GM12873 (cell line): ENCODE measurements around the gene VPS13A.

Source experiments
- TF ChIP-seq, protein P1 (sequence below): IDR thresholded peaks from 2 replicates; pipeline ENCODE4 v1.5.1; 2012; ENCODE audit warnings: low read depth, mild to moderate bottlenecking, moderate library complexity, low read length, control low read depth; ENCODE audit not compliant: insufficient read depth; ENCODE audit errors: missing control alignments

The VPS13A gene

GRCh38 chr9:77177143-77177893 is at the start of gene VPS13A:
VPS13A (plus strand) TSS chr9:77177534; CDS start chr9:77177705, 171 bp downstream.
- TF ChIP-seq, protein P1, sequence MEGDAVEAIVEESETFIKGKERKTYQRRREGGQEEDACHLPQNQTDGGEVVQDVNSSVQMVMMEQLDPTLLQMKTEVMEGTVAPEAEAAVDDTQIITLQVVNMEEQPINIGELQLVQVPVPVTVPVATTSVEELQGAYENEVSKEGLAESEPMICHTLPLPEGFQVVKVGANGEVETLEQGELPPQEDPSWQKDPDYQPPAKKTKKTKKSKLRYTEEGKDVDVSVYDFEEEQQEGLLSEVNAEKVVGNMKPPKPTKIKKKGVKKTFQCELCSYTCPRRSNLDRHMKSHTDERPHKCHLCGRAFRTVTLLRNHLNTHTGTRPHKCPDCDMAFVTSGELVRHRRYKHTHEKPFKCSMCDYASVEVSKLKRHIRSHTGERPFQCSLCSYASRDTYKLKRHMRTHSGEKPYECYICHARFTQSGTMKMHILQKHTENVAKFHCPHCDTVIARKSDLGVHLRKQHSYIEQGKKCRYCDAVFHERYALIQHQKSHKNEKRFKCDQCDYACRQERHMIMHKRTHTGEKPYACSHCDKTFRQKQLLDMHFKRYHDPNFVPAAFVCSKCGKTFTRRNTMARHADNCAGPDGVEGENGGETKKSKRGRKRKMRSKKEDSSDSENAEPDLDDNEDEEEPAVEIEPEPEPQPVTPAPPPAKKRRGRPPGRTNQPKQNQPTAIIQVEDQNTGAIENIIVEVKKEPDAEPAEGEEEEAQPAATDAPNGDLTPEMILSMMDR: peak; percentile 31

GRCh38 chr9:77128125-77128789 is 49.1 kb upstream of the VPS13A start:
- TF ChIP-seq, protein P1: no peak

DNA sequence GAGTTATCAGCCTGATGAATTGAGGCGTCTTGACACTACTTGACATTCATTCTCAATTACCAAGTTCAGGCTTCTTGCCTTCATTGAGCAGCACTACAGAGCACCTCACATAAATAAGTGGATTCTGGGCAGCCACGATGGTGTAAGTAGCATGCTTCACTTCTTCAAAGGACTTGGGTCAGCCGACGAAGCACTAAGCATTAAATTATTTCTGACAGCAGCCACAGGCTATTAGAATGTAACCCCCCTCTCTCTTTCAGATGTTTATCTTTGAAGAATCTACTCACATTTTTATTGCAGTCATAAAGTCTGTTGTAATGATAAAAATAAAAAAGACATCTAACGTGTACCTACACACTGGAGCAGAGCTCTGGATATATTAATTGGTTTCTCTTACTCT is 45.9 kb upstream of the VPS13A start:
- TF ChIP-seq, protein P1: no peak

DNA sequence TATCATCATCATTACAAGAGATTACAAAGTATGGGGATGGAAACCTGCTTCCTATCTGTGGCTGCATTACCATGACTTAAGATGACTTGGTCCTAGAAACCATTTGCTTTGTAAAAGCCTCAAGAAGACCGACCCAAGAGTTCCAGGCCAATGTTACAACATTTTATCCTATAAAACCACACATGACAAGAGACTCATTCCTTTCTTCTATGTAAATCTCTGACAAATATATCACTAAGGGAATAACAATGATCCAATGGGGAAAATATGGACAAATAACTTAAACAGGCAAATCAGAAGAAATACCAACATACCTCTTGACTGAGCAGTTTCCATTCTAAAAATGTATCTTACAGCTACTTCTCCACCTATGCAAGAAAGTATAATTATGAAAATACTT is 44.3 kb upstream of the VPS13A start:
- TF ChIP-seq, protein P1: no peak

DNA sequence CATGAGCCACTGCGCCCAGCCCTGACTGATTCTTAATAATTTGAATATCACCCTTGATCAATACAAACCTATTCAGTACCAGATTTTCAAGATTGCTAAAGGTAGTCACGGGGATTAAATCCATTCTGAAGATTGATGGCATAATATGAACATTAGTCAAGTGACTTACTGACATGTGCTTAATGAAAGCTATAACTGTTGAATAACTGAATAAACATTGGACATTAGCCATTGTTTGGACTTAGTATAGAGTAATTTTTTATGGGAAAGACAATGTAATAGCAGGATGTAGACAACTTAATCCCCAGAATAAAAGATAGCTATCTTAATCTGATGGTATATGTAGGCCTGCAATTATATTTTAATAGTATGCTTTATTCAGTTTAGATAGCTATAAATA is 35.0 kb upstream of the VPS13A start:
- TF ChIP-seq, protein P1: no peak

DNA sequence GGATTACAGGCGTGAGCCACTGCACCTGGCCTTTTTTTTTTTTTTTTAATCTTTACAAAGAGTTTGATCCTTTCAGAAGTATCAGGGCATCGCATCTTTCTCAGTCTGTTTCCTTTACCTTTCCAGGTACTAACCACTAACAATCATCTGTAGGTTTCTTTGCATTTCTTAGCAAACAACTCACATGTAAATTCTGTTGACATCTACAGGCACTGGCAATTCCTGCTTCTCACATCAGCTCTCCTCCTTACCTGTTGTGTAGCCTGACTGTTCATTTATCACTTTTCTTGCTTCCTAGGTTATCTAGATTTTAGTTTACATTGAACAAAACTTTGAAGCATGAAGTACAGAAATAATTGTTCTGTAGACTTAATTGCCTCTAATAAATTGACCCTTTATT is 27.5 kb upstream of the VPS13A start:
- TF ChIP-seq, protein P1: no peak

GRCh38 chr9:77152289-77152688 is 25.0 kb upstream of the VPS13A start:
- TF ChIP-seq, protein P1: no peak
